Smooth muscle cell (in vitro differentiated cells): ENCODE data around the gene HSPA12B. TPM values are rescaled to one million over a fixed set of nuclear protein-coding genes. Genes with fewer than 3 reads are reported as not detected.
A peak's percentile ranks its signal among the peaks of the same experiment; 100 is the strongest.

Source experiments
- DNase-seq: peaks from one replicate; lab custom pipeline; 2025; ENCODE audit not compliant: unreplicated experiment; lab: John Stamatoyannopoulos, UW
- H2AFZ ChIP-seq: fragments of 200-600 bp; sonication (generic); 2 replicates; pipeline ENCODE4 v1.6.0; 2016; ENCODE audit warnings: antibody characterized with exemption, low read depth, mild to moderate bottlenecking
- H3F3A ChIP-seq: fragments of 200-600 bp; sonication (generic); 2 replicates; pipeline ENCODE4 v1.6.0; 2017; ENCODE audit warnings: antibody characterized with exemption, low read depth
- H3K27ac ChIP-seq: fragments of 200-600 bp; sonication (generic); 2 replicates; pipeline ENCODE4 v1.5.1; 2016; ENCODE audit warnings: low read depth, mild to moderate bottlenecking
- H3K27me3 ChIP-seq: fragments of 200-600 bp; sonication (generic); 2 replicates; pipeline ENCODE4 v1.6.1; 2016; ENCODE audit warnings: low read depth, mild to moderate bottlenecking
- H3K36me3 ChIP-seq: fragments of 200-600 bp; sonication (generic); 2 replicates; pipeline ENCODE4 v1.5.1; 2016; ENCODE audit warnings: low read depth
- H3K4me1 ChIP-seq: fragments of 200-600 bp; sonication (generic); 2 replicates; pipeline ENCODE4 v1.5.1; 2016; ENCODE audit warnings: low read depth
- H3K4me2 ChIP-seq: fragments of 200-600 bp; sonication (generic); 2 replicates; pipeline ENCODE4 v1.6.0; 2016; ENCODE audit warnings: mild to moderate bottlenecking
- H3K4me3 ChIP-seq: fragments of 200-600 bp; sonication (generic); 2 replicates; pipeline ENCODE4 v1.5.1; 2016; ENCODE audit warnings: mild to moderate bottlenecking
- H3K79me2 ChIP-seq: fragments of 200-600 bp; sonication (generic); 2 replicates; pipeline ENCODE4 v1.6.0; 2016; ENCODE audit warnings: low read depth, mild to moderate bottlenecking
- H3K9ac ChIP-seq: fragments of 200-600 bp; sonication (generic); 2 replicates; pipeline ENCODE4 v1.6.0; 2016; ENCODE audit warnings: low read depth
- H3K9me3 ChIP-seq: fragments of 200-600 bp; sonication (generic); replicated peaks from 2 replicates; pipeline ENCODE4 v1.5.1; 2016; ENCODE audit warnings: low read depth
- H4K20me1 ChIP-seq: fragments of 200-600 bp; sonication (generic); 2 replicates; pipeline ENCODE4 v1.6.0; 2016; ENCODE audit warnings: low read depth
- WGBS: methylation state at CpG from one replicate; pipeline ENCODE4 v1.1.7; 2016; ENCODE audit warnings: low lambda C conversion rate; 5-methylcytosine and 5-hydroxymethylcytosine counted together
- polyA plus RNA-seq: library from polyadenylated mRNA; unstranded; fragments of >200 nt; fragmentation: Nextera tagmentation; extraction: Ambion mirVana; gene quantifications from 2 replicates; pipeline ENCODE4 v1.2.1, GENCODE V29; 2016
- total RNA-seq: library from RNA; depleted of rRNA; stranded (reverse); fragments of >200 nt; gene quantifications from 2 replicates; pipeline ENCODE4 v1.2.3, GENCODE V29; 2014
- TF ChIP-seq, protein P1 (sequence below): fragments of 200-600 bp; sonication (generic); IDR thresholded peaks from 2 replicates; pipeline ENCODE4 v1.5.1; 2017; ENCODE audit warnings: borderline replicate concordance, mild to moderate bottlenecking, antibody characterized with exemption; ENCODE audit not compliant: insufficient read depth, poor library complexity, severe bottlenecking

Gene HSPA12B
- total and polyA plus RNA-seq, 2 experiments from 2014 or later = 0.04 to 1.0 TPM

DNA sequence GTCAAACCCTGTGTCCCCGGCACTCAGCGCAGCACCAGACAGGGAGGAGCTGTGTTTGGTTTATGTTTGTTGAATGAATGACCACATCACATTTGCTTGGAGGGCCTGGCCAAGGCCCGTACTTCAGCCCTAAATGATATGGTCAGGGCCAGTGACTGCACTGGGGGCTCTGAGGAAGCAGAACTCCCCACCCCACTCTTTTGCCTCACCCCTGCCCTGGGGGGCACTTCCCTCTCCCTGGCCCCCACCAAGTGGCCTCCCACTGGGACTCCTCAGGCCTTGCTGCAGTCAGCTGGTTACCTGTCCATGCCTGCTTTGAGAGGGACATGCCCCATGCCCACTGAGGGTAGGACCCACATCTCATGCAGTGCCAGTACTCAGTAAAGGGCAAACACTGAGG, 32.2 kb downstream of the HSPA12B start:
- Histone ChIP-seq H3K79me2 (no peaks in the 10 kb centered on the region), H3K4me3 (no peak overlapping the region), H3K27me3 (no peaks in the 10 kb centered on the region), H3K9me3 (no peaks in the 10 kb centered on the region), H3K9ac (no peak overlapping the region), H3K4me1 (peaks cover 20% of the 10 kb centered on the region), H3K27ac (no peak overlapping the region), H3K4me2 (no peak overlapping the region), H2AFZ (no peak overlapping the region), H3F3A (no peaks in the 10 kb centered on the region), H4K20me1 (no peaks in the 10 kb centered on the region), H3K36me3 (no peaks in the 10 kb centered on the region)
- TF ChIP-seq, protein P1, sequence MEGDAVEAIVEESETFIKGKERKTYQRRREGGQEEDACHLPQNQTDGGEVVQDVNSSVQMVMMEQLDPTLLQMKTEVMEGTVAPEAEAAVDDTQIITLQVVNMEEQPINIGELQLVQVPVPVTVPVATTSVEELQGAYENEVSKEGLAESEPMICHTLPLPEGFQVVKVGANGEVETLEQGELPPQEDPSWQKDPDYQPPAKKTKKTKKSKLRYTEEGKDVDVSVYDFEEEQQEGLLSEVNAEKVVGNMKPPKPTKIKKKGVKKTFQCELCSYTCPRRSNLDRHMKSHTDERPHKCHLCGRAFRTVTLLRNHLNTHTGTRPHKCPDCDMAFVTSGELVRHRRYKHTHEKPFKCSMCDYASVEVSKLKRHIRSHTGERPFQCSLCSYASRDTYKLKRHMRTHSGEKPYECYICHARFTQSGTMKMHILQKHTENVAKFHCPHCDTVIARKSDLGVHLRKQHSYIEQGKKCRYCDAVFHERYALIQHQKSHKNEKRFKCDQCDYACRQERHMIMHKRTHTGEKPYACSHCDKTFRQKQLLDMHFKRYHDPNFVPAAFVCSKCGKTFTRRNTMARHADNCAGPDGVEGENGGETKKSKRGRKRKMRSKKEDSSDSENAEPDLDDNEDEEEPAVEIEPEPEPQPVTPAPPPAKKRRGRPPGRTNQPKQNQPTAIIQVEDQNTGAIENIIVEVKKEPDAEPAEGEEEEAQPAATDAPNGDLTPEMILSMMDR = no peak
- no peak for DNase-seq
- 94% methylated on average over 3 of the region's 3 CpGs for WGBS

DNA sequence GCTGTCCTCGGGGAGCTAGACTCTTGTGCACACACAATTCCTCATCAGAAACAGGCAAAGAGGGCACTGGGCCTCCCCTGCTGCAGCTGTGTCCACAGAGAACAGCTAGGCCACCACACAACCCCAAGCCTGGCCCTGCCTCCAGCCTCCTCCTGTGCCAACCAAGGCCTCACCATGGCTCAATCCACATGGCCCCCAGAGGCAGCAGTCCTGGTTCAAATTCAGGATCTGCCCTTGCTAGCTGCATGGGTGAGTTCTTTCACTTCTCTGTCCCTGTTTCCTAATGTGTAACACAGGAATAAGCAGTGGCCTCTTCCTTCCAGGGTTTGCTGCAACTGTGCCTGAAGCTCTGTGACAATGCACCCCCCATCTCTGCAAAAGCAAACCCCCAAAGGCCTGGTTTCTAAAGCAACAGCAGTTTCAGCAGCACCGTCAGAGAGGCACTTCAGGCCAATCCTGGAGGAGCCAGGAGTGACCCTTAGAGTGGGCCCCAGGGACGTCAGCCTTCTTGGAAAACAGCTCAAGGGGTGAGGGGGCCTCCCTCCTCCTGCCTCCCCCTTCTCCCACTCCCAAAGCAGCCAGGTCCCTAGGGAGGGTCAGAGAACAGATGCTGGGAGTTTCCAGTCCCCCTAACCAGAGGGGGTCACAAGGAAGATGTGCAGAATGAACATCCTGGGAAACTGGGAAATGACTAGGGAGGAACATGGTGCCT, 32.8 kb downstream of the HSPA12B start:
- no peak overlapping the region for H3K9ac ChIP-seq
- no peak overlapping the region for H3K27ac ChIP-seq
- DNase-seq = no peak
- no peaks in the 10 kb centered on the region for H3F3A ChIP-seq
- H3K79me2 ChIP-seq = no peaks in the 10 kb centered on the region
- H2AFZ ChIP-seq = no peak overlapping the region
- TF ChIP-seq, protein P1 = no peak
- peaks cover 18% of the 10 kb centered on the region for H3K4me1 ChIP-seq
- no peak overlapping the region for H3K4me3 ChIP-seq
- H4K20me1 ChIP-seq = no peaks in the 10 kb centered on the region
- 79% methylated on average over 3 of the region's 3 CpGs for WGBS
- no peaks in the 10 kb centered on the region for H3K9me3 ChIP-seq
- H3K4me2 ChIP-seq = no peak overlapping the region
- no peaks in the 10 kb centered on the region for H3K36me3 ChIP-seq
- no peaks in the 10 kb centered on the region for H3K27me3 ChIP-seq

- no peaks in the 10 kb centered on the region for H4K20me1 ChIP-seq
- H3K9me3 ChIP-seq = no peaks in the 10 kb centered on the region
- DNase-seq = no peak
- H3K27ac ChIP-seq = no peak overlapping the region
- H3K4me3 ChIP-seq = peak overlapping the region; percentile 60
- H3K79me2 ChIP-seq = no peaks in the 10 kb centered on the region
- H2AFZ ChIP-seq = peak overlapping the region; percentile 83
- H3K4me2 ChIP-seq = peak overlapping the region; percentile 96
- WGBS = 52% methylated on average over 9 of the region's 9 CpGs
- H3K4me1 ChIP-seq = peaks cover 14% of the 10 kb centered on the region
- H3F3A ChIP-seq = no peaks in the 10 kb centered on the region
- peak overlapping the region; percentile 47 for H3K9ac ChIP-seq
- no peaks in the 10 kb centered on the region for H3K36me3 ChIP-seq
- TF ChIP-seq, protein P1 = no peak
- no peaks in the 10 kb centered on the region for H3K27me3 ChIP-seq
Observed at GRCh38 chr20:3766422-3767109, 34.1 kb downstream of the HSPA12B start.
